ENCODE results near the gene DDX53.

GRCh38 chrX:23003116-23003515 lies 3.4 kb downstream of the DDX53 start:
- TF ChIP-seq, protein P1, sequence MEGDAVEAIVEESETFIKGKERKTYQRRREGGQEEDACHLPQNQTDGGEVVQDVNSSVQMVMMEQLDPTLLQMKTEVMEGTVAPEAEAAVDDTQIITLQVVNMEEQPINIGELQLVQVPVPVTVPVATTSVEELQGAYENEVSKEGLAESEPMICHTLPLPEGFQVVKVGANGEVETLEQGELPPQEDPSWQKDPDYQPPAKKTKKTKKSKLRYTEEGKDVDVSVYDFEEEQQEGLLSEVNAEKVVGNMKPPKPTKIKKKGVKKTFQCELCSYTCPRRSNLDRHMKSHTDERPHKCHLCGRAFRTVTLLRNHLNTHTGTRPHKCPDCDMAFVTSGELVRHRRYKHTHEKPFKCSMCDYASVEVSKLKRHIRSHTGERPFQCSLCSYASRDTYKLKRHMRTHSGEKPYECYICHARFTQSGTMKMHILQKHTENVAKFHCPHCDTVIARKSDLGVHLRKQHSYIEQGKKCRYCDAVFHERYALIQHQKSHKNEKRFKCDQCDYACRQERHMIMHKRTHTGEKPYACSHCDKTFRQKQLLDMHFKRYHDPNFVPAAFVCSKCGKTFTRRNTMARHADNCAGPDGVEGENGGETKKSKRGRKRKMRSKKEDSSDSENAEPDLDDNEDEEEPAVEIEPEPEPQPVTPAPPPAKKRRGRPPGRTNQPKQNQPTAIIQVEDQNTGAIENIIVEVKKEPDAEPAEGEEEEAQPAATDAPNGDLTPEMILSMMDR (IDR thresholded peaks at IDR 0.05; ENCODE audit: insufficient read depth, low read length) = no peak
- TF ChIP-seq POLR2AphosphoS5 (IDR thresholded peaks at IDR 0.05; ENCODE audit: low read depth) (no peak), SPI1 (IDR thresholded peaks at IDR 0.05; ENCODE audit: borderline replicate concordance, low read depth) (no peak)
- TF ChIP-seq, protein P2, sequence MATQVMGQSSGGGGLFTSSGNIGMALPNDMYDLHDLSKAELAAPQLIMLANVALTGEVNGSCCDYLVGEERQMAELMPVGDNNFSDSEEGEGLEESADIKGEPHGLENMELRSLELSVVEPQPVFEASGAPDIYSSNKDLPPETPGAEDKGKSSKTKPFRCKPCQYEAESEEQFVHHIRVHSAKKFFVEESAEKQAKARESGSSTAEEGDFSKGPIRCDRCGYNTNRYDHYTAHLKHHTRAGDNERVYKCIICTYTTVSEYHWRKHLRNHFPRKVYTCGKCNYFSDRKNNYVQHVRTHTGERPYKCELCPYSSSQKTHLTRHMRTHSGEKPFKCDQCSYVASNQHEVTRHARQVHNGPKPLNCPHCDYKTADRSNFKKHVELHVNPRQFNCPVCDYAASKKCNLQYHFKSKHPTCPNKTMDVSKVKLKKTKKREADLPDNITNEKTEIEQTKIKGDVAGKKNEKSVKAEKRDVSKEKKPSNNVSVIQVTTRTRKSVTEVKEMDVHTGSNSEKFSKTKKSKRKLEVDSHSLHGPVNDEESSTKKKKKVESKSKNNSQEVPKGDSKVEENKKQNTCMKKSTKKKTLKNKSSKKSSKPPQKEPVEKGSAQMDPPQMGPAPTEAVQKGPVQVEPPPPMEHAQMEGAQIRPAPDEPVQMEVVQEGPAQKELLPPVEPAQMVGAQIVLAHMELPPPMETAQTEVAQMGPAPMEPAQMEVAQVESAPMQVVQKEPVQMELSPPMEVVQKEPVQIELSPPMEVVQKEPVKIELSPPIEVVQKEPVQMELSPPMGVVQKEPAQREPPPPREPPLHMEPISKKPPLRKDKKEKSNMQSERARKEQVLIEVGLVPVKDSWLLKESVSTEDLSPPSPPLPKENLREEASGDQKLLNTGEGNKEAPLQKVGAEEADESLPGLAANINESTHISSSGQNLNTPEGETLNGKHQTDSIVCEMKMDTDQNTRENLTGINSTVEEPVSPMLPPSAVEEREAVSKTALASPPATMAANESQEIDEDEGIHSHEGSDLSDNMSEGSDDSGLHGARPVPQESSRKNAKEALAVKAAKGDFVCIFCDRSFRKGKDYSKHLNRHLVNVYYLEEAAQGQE (IDR thresholded peaks at IDR 0.05; ENCODE audit: insufficient replicate concordance, low read depth) = no peak

Data from HL-60 (cell line).